ENCODE results near the gene INO80E.

INO80E gene

GRCh38 chr16:29993903-29994599 is 2.0 kb upstream of the INO80E start:
- no peak overlapping the region for H3K4me3 ChIP-seq (replicated peaks; ENCODE audit: low read depth, low read length)
- no peak for DNase-seq (ENCODE audit: low read depth)
- TF ChIP-seq, protein P1, sequence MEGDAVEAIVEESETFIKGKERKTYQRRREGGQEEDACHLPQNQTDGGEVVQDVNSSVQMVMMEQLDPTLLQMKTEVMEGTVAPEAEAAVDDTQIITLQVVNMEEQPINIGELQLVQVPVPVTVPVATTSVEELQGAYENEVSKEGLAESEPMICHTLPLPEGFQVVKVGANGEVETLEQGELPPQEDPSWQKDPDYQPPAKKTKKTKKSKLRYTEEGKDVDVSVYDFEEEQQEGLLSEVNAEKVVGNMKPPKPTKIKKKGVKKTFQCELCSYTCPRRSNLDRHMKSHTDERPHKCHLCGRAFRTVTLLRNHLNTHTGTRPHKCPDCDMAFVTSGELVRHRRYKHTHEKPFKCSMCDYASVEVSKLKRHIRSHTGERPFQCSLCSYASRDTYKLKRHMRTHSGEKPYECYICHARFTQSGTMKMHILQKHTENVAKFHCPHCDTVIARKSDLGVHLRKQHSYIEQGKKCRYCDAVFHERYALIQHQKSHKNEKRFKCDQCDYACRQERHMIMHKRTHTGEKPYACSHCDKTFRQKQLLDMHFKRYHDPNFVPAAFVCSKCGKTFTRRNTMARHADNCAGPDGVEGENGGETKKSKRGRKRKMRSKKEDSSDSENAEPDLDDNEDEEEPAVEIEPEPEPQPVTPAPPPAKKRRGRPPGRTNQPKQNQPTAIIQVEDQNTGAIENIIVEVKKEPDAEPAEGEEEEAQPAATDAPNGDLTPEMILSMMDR (IDR thresholded peaks at IDR 0.05; ENCODE audit: low read length, missing control alignments), result no peak

DNA sequence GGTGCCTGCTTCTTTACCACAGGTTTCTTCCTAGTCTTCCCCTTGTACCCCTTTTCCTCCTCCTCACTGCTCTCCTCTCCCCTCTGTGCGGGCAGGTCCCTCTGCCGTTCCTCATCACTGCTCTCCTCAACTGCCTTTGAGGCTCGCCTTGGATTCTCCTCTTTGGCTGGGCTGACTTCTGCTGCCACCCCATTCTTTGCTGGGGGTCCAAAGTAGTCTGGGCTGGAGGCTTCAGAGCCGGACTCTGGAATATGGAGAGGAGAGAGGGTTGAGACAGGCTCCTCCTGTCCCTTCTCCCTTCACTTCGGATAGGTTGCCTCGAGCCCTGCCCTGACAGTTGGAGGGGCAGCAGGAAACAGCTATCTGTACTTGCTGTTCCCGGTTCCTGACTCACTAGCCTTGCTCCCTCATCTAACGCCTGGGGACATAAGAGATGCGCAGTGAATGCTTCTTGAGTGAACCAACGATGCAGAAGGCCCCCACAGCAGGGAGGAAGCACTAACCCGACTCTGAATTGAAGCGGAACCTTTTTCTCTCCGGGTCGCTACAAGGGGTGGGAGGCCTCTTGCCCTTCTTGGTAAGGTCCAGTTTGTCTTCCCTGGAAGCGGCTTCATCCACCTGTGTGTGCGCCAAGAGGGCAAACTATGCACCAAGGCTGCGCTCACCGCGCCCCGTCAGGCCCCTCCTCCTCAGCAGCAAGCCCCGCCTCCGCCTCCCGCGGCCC is 1.3 kb upstream of the INO80E start:
- TF ChIP-seq, protein P1 (IDR thresholded peaks at IDR 0.05; ENCODE audit: low read length, missing control alignments), result no peak
- peak overlapping the region; percentile 68 for H3K4me3 ChIP-seq (replicated peaks; ENCODE audit: low read depth, low read length)
- DNase-seq (ENCODE audit: low read depth), result peak; percentile 36

- peak within 1 kb of the TSS; percentile 68 for H3K4me3 ChIP-seq (replicated peaks; ENCODE audit: low read depth, low read length)
- TF ChIP-seq, protein P1 (IDR thresholded peaks at IDR 0.05; ENCODE audit: low read length, missing control alignments), result no peak
- peak; percentile 80 for DNase-seq (ENCODE audit: low read depth)
Measured at GRCh38 chr16:29995324-29995910, 624 bp upstream of the INO80E start, which contains the start of gene HIRIP3. Gene HIRIP3, minus strand, starts transcription at chr16:29995617. Its CDS starts 12 bp downstream, at chr16:29995605.

- TF ChIP-seq, protein P1 (IDR thresholded peaks at IDR 0.05; ENCODE audit: low read length, missing control alignments), result no peak
- peak overlapping the region; percentile 68 for H3K4me3 ChIP-seq (replicated peaks; ENCODE audit: low read depth, low read length)
- no peak for DNase-seq (ENCODE audit: low read depth)
Measured at GRCh38 chr16:29996766-29997250, 767 bp downstream of the INO80E start.

GRCh38 chr16:29999605-30000004 is 3.6 kb downstream of the INO80E start:
- DNase-seq (ENCODE audit: low read depth), result no peak
- TF ChIP-seq, protein P1 (IDR thresholded peaks at IDR 0.05; ENCODE audit: low read length, missing control alignments), result no peak
- no peak overlapping the region for H3K4me3 ChIP-seq (replicated peaks; ENCODE audit: low read depth, low read length)

DNA sequence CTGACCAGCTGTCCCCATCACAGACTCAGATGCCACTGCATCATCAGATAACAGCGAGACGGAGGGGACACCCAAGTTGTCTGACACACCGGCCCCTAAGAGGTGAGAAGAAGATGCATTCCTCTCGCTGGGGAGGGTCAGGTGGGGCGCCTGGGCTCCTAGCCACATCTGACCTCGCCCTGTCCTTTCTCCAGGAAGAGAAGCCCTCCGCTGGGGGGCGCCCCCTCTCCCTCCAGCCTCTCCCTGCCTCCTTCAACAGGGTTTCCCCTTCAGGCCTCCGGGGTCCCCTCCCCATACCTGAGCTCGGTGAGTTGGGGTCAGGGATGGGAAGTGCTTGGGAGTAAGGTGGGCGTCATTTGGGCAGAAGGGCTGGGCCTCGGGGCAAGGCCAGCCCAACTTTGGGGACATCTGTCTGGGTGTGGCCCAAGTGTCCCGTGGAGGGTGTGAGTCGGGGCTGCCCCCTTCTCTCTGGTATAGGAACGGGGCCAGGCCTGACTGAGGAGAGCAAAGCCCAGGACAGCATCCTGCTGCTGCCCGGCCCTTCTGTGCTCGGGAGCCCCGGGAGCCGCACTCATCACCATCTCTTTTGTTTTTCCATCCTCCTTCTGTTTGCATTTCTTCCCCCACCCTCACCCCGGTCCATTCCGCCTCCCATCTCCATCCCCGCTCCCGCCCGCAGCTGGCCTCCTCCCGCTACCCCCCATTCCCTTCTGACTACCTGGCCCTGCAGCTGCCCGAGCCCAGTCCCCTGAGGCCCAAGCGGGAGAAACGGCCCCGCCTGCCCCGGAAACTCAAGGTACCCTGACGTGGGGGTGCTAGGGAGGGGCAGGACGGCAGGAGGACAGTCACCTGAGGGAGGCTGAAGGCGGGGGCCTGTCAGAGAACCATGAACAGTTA is 4.9 kb downstream of the INO80E start:
- TF ChIP-seq, protein P1 (IDR thresholded peaks at IDR 0.05; ENCODE audit: low read length, missing control alignments), result no peak
- no peak overlapping the region for H3K4me3 ChIP-seq (replicated peaks; ENCODE audit: low read depth, low read length)
- DNase-seq (ENCODE audit: low read depth), result no peak
